GM12878 (cell line): ENCODE measurements around the gene MPRIP. TPM values are rescaled to one million over a fixed set of nuclear protein-coding genes. Genes with fewer than 3 reads are reported as not detected.
A peak's percentile ranks its signal among the peaks of the same experiment; 100 is the strongest.

Source experiments
- ATF3 ChIP-seq: IDR thresholded peaks from 2 replicates; pipeline ENCODE4 v1.6.1; 2011; ENCODE audit warnings: low read depth, mild to moderate bottlenecking, low read length, moderate library complexity, borderline replicate concordance; ENCODE audit errors: extremely low read depth
- BACH1 ChIP-seq: fragments of 450-650 bp; IDR thresholded peaks from 2 replicates; pipeline ENCODE4 v1.6.1; 2017; ENCODE audit warnings: mild to moderate bottlenecking, borderline replicate concordance
- BHLHE40 ChIP-seq, 2 experiments: fragments of 450-650 bp in 1 of 2; IDR thresholded peaks; 2 replicates each; pipeline ENCODE4 v1.6.1; 2011 to 2017; ENCODE audit warnings: low read depth in 2 of 2, borderline replicate concordance in 1 of 2, improper control_type of control experiment in 1 of 2, low read length in 1 of 2, mild to moderate bottlenecking in 1 of 2
- CEBPB ChIP-seq, 2 experiments: fragments of 150-350 bp in 1 of 2; IDR thresholded peaks; 2 replicates each; pipeline ENCODE4 v1.6.1; 2012 to 2014; ENCODE audit warnings: low read depth in 2 of 2, low read length in 2 of 2, borderline replicate concordance in 1 of 2, inconsistent platforms in 1 of 2
- DPF2 ChIP-seq: fragments of 450-650 bp; IDR thresholded peaks from 2 replicates; pipeline ENCODE4 v1.6.1; 2017; ENCODE audit warnings: mild to moderate bottlenecking
- EED ChIP-seq: sonication (generic); IDR thresholded peaks from 2 replicates; pipeline ENCODE4 v1.6.1; 2016; ENCODE audit warnings: antibody characterized with exemption, low read depth
- GATAD2B ChIP-seq: fragments of 450-650 bp; conservative IDR thresholded peaks from 2 replicates; pipeline ENCODE4 v1.6.1; 2017; ENCODE audit warnings: low read depth, mild to moderate bottlenecking, moderate library complexity
- HSF1 ChIP-seq: fragments of 150-350 bp; IDR thresholded peaks from 2 replicates; pipeline ENCODE4 v1.6.1; 2014; ENCODE audit warnings: mild to moderate bottlenecking, low read depth, low read length
- IKZF1 ChIP-seq: fragments of 450-650 bp; conservative IDR thresholded peaks from 2 replicates; pipeline ENCODE4 v1.6.1; 2017; ENCODE audit warnings: antibody characterized with exemption, mild to moderate bottlenecking
- LARP7 ChIP-seq: fragments of 450-650 bp; IDR thresholded peaks from 2 replicates; pipeline ENCODE4 v1.6.1; 2017; ENCODE audit warnings: mild to moderate bottlenecking
- MTA2 ChIP-seq: fragments of 450-650 bp; IDR thresholded peaks from 2 replicates; pipeline ENCODE4 v1.6.1; 2016; ENCODE audit warnings: low read depth, mild to moderate bottlenecking, moderate library complexity
- MXI1 ChIP-seq: fragments of 150-350 bp; IDR thresholded peaks from 2 replicates; pipeline ENCODE4 v1.6.1; 2011; ENCODE audit warnings: low read depth, mild to moderate bottlenecking, inconsistent platforms, low read length, improper control_type of control experiment
- MYC ChIP-seq: IDR thresholded peaks from 2 replicates; pipeline ENCODE4 v1.6.1; 2011; ENCODE audit warnings: mild to moderate bottlenecking, low read length, moderate library complexity, inconsistent platforms; ENCODE audit not compliant: insufficient read depth, insufficient replicate concordance, insufficient read length, severe bottlenecking
- NFYB ChIP-seq: IDR thresholded peaks from 2 replicates; pipeline ENCODE4 v1.6.1; 2011; ENCODE audit warnings: low read depth, mild to moderate bottlenecking, low read length, improper control_type of control experiment, moderate library complexity; ENCODE audit not compliant: insufficient read depth
- NR2F1 ChIP-seq: fragments of 450-650 bp; conservative IDR thresholded peaks from 2 replicates; pipeline ENCODE4 v1.6.1; 2017; ENCODE audit warnings: mild to moderate bottlenecking
- PAX5 ChIP-seq: IDR thresholded peaks from 2 replicates; pipeline ENCODE4 v1.6.1; 2011; ENCODE audit warnings: low read depth, low read length, borderline replicate concordance
- PAX8 ChIP-seq: fragments of 450-650 bp; IDR thresholded peaks from 2 replicates; pipeline ENCODE4 v1.6.1; 2017; ENCODE audit warnings: mild to moderate bottlenecking, moderate library complexity
- POLR2A ChIP-seq: IDR thresholded peaks from 2 replicates; pipeline ENCODE4 v1.6.1; 2011; ENCODE audit warnings: low read depth, mild to moderate bottlenecking, low read length
- POLR2AphosphoS2 ChIP-seq: IDR thresholded peaks from 2 replicates; pipeline ENCODE4 v1.6.1; 2011; ENCODE audit warnings: low read depth, mild to moderate bottlenecking, low read length, improper control_type of control experiment, moderate library complexity
- POLR2AphosphoS5 ChIP-seq: IDR thresholded peaks from 2 replicates; pipeline ENCODE4 v1.6.1; 2011; ENCODE audit warnings: mild to moderate bottlenecking, low read length, inconsistent platforms
- SIX5 ChIP-seq: IDR thresholded peaks from 2 replicates; pipeline ENCODE4 v1.6.1; 2011; ENCODE audit warnings: mild to moderate bottlenecking, low read depth, low read length, moderate library complexity; ENCODE audit not compliant: severe bottlenecking
- SMAD1 ChIP-seq: fragments of 450-650 bp; IDR thresholded peaks from 2 replicates; pipeline ENCODE4 v1.6.1; 2018; ENCODE audit warnings: mild to moderate bottlenecking, low read depth; ENCODE audit not compliant: partially characterized antibody
- STAT1 ChIP-seq: fragments of 450-650 bp; conservative IDR thresholded peaks from 2 replicates; pipeline ENCODE4 v1.6.1; 2014; ENCODE audit warnings: antibody characterized with exemption, mild to moderate bottlenecking
- SUZ12 ChIP-seq: fragments of 200-600 bp; sonication (generic); IDR thresholded peaks from one replicate; pipeline ENCODE4 v1.6.1; 2018; ENCODE audit warnings: antibody characterized with exemption, mild to moderate bottlenecking; ENCODE audit not compliant: unreplicated experiment
- TCF3 ChIP-seq: IDR thresholded peaks from 2 replicates; pipeline ENCODE4 v1.6.1; 2012; ENCODE audit warnings: low read depth, mild to moderate bottlenecking, low read length, borderline replicate concordance; ENCODE audit not compliant: insufficient read depth
- WRNIP1 ChIP-seq: IDR thresholded peaks from 2 replicates; pipeline ENCODE4 v1.6.1; 2011; ENCODE audit warnings: low read depth, low read length, improper control_type of control experiment, borderline replicate concordance
- ZNF274 ChIP-seq: IDR thresholded peaks from one replicate; pipeline ENCODE4 v1.8.0; 2011; ENCODE audit not compliant: insufficient read length, insufficient read depth
- ZZZ3 ChIP-seq: IDR thresholded peaks from 2 replicates; pipeline ENCODE4 v1.6.1; 2011; ENCODE audit warnings: low read depth; ENCODE audit not compliant: control insufficient read depth, insufficient read length
- polyA plus RNA-seq, 11 experiments: library from polyadenylated mRNA; depleted of rRNA in 4 of 11; unstranded in 6 of 11; stranded (reverse) in 5 of 11; fragments of >200 nt; fragmentation: Nextera tagmentation in 4 of 11; fragmentation: Illumina TruSeq in 1 of 11; extraction: Ambion mirVana in 4 of 11; extraction: Trizol in 1 of 11; gene quantifications; 1 replicate in 1 of 11; 2 replicates in 10 of 11; pipeline versions ENCODE4 v1.2.1 to v1.2.3, GENCODE V29; 2011 to 2016; ENCODE audit warnings: inconsistent platforms in 2 of 11, missing spikeins in 2 of 11, low read depth in 1 of 11
- total RNA-seq, 4 experiments: library from RNA; depleted of rRNA in 3 of 4; stranded (reverse); fragments of >200 nt in 3 of 4; fragmentation: Illumina TruSeq in 1 of 4; extraction: Trizol in 1 of 4; gene quantifications; 2 replicates each; pipeline versions ENCODE4 v1.2.1 to v1.2.3, GENCODE V29; 2013 to 2021
- TF ChIP-seq, protein P1 (sequence below): fragments of 450-650 bp; IDR thresholded peaks from 2 replicates; pipeline ENCODE4 v1.6.1; 2017; ENCODE audit warnings: low read depth, mild to moderate bottlenecking, moderate library complexity

The MPRIP gene
- total and polyA plus RNA-seq, 10 of the 15 experiments (the other 5 are each of a cell fraction or from before 2014, with no cell fraction given) = 16.5 to 168 (median 71.7) TPM

GRCh38 chr17:17206124-17206912 lies 164.1 kb downstream of the MPRIP start, which contains the start of gene PLD6 (continued):
- TF ChIP-seq DPF2 (peak; percentile 90; the same call in 1 of the 2 replicates), IKZF1 (peak; percentile 70), PAX5 (peak; percentile 97), POLR2AphosphoS5 (peak; percentile 74), PAX8 (no peak), POLR2A (peak; percentile 86), WRNIP1 (no peak), MYC (peak; percentile 100), SUZ12 (no peak), GATAD2B (peak; percentile 79), BHLHE40 (IDR thresholded peaks at IDR 0.05; ENCODE audit: borderline replicate concordance in 1 of 2, low read depth in 2 of 2, low read length in 1 of 2) (peak; percentile 98 to 100), MTA2 (no peak), HSF1 (no peak), POLR2AphosphoS2 (no peak; the same call in 1 of the 2 replicates), STAT1 (no peak), NFYB (peak; percentile 47; the same call in 1 of the 2 replicates), SIX5 (no peak), LARP7 (peak; percentile 92), NR2F1 (peak; percentile 98), EED (0 out of 2 replicates have a peak, but pooled peaks have one; percentile 10), TCF3 (0 out of 2 replicates have a peak, but pooled peaks have one; percentile 43), ZNF274 (no peak), MXI1 (peak; percentile 90), CEBPB (IDR thresholded peaks at IDR 0.05; ENCODE audit: borderline replicate concordance in 1 of 2, low read depth in 2 of 2, low read length in 2 of 2) (no peak), BACH1 (peak; percentile 92), SMAD1 (no peak), ZZZ3 (no peak), ATF3 (peak; percentile 94)
- TF ChIP-seq, protein P1, sequence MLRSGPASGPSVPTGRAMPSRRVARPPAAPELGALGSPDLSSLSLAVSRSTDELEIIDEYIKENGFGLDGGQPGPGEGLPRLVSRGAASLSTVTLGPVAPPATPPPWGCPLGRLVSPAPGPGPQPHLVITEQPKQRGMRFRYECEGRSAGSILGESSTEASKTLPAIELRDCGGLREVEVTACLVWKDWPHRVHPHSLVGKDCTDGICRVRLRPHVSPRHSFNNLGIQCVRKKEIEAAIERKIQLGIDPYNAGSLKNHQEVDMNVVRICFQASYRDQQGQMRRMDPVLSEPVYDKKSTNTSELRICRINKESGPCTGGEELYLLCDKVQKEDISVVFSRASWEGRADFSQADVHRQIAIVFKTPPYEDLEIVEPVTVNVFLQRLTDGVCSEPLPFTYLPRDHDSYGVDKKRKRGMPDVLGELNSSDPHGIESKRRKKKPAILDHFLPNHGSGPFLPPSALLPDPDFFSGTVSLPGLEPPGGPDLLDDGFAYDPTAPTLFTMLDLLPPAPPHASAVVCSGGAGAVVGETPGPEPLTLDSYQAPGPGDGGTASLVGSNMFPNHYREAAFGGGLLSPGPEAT = no peak
